Hematopoietic multipotent progenitor cell treated with erythropoietin and hydrocortisone succinate and interleukin-3 and kit ligand, for 15 days (in vitro differentiated cells): Measurements from ENCODE around the gene ACTR3.
"Not testable (repeated sequence)": the region's sequence is repeated elsewhere in the genome, so short reads cannot be mapped to it uniquely, and the experiment has no call there.

ENCODE experiments used
- DNase-seq: peaks from one replicate; pipeline ENCODE4 v3.0.0-alpha.2; 2015; ENCODE audit warnings: low spot score

The ACTR3 gene

DNA sequence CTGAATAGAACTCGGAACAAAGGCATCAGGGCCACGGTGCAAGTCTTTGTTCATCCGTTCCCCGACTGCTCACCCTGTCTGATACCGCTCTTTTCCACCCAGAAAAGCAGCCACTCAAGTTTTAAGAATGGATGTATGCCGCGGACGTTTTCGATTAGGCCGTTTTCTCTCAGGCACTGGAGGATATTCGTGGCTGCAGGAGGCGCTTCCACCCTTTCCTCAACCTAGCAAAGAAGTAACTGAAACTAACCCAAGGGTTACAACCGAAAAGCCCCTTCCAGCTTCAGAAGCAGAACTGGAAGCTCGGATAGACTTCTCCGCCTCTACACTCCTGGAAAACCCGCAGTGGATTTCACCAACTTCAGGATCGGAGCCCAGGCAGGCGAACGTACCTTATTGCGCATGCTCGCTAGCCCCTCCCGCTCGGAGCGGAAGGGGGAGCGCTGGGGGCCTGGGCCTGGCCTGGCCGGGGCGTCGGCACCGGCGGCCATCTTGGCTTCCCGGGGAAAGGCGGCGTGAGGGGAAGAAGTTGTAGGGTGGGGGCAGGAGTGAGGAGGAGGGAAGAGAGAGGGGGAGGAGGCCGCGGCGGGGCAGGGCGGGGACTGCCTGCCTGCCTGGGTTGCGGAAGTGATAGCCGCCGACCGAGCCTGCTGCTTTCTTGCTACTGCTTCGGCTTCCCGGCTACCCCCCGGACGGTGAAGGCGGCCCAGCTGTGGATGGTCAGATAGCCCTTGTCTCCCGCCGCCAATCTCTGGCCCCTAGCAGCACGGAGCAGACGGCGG is at the start of gene ACTR3:
TSS of gene ACTR3 (plus strand) at position 619 of the 782 bp plus-strand sequence. CDS start 191 bp downstream, outside the sequence.
- peak; percentile 99 for DNase-seq

GRCh38 chr2:113840518-113840917 is 49.4 kb upstream of the ACTR3 start:
- DNase-seq = no peak

- no peak for DNase-seq
Observed at GRCh38 chr2:113842919-113843736, 46.8 kb upstream of the ACTR3 start.

DNA sequence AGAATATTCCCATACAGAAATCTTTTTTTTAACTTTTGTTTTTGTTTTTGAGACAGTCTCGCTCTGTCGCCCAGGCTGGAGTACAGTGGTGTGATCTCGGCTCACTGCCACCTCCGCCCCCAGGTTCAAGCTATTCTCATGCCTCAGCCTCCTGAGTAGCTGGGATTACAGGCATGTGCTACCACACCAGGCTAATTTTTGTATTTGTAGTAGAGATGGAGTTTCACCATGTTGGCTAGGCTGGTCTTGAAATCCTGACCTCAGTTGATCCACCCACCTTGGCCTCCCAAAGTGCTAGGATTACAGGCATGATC is 46.2 kb upstream of the ACTR3 start:
- DNase-seq = not testable (repeated sequence)

GRCh38 chr2:113845261-113845660 is 44.6 kb upstream of the ACTR3 start:
- DNase-seq = no peak

DNA sequence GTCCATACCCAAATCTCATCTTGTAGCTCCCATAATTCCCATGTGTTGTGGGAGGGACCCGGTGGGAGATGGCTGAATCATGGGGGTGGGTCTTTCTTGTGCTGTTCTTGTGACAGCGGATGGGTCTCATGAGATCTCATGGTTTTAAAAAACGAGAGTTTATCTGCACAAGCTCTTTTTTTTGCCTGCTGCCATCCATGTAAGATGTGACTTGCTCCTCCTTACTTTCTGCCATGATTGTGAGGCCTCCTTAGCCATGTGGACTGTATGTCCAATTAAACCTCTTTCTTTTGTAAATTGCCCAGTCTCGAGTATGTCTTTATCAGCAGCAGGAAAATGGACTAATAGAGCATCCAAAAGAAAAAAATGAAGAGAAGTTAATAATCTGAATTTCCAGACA is 44.1 kb upstream of the ACTR3 start:
- DNase-seq = not testable (repeated sequence)

DNA sequence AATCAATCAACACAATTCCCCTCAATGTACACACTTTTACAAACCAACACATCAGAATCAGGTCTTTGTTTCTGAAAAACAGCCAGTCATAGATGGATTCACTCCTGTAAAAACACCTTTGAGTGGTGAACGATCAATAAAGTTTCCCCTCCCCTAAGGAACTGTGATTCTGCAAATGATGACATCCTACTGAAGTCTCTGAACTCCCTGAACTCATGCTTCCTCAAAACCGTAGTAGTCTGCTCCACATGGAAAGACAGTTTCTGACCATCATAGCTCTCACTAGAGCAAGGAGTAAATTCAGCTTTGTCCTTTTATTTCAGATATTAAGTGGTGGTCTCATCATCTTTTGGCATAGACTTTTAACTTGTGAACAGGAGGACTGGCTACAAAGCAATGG is 43.5 kb upstream of the ACTR3 start:
- no peak for DNase-seq

DNA sequence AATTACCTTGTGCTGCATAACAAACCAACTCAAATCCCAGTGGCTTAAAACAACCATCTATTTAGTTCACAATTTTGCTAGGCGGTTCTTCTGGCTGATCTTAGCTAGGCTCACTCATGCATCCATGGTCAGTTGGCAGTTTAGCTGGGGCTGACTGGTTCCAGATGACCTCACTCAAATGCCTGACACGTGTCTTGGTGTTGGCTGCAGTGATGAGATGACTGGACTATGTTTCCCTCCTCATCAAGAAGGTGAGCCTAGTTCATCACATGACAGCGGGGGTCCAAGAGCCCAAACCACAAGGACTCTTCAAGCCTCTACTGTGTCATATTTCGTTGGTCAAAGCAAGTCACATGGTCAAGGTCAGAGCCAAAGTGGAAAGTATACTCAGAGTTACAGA is 42.7 kb upstream of the ACTR3 start:
- no peak for DNase-seq

- no peak for DNase-seq
Observed at GRCh38 chr2:113848758-113849415, 41.0 kb upstream of the ACTR3 start.

DNA sequence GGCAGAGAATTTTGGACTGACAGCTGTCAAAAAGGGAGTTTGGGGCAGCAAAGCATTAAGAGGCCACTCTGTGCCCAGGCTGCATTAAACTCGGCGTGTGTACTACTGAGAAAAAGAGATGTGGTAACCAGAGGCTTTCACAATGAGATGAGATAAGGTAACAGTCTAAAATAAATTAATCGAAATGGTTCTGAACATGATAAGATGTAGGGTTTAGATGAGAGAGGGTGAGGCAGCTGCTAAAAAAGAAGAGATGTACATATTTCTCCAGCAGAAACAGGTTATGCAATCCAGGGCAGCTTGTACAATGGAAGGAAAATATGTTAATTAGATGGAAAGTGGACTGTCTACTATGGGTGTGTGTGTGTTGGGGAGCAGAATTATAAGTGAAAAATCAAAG is 39.2 kb upstream of the ACTR3 start:
- DNase-seq = no peak

DNA sequence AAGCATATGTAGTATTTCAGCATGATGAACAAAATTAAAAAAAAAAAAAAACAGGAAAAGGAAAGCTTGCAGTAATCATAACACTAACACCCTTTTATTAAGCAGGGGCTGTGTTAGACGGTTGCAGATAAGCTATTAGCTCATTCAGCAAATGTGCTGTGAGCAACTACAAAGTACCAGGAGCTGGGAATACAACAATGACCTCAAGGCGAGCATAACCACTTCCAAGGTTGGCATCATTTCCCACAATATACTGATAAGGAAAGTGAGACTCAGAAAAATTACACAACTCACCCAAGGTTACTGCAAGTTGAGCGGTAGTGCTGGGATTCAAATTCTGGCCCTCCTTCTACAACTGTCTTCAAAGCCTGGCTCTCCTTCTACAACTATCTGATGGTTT is 38.2 kb upstream of the ACTR3 start:
- no peak for DNase-seq

DNA sequence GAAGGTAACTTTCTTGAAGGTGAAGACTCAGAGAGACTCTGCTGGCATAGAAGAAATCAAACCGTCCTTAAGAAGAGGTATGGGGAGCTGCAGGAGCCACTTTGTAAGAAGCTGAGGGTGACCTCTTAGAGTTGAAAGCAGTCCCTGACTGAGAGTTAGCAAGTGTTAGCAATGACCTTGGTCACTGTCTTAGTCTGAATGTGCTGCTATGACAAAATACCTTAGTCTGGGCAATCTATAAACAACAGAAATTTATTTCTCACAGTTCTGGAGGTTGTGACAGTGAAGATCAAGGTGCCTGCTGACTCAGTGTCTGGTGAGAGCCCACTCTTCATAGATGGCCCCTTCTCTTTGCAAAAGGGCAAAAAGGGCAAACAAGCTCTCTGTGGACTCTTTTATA is 35.7 kb upstream of the ACTR3 start:
- no peak for DNase-seq

GRCh38 chr2:113854970-113855740 is 34.7 kb upstream of the ACTR3 start:
- DNase-seq = no peak

DNA sequence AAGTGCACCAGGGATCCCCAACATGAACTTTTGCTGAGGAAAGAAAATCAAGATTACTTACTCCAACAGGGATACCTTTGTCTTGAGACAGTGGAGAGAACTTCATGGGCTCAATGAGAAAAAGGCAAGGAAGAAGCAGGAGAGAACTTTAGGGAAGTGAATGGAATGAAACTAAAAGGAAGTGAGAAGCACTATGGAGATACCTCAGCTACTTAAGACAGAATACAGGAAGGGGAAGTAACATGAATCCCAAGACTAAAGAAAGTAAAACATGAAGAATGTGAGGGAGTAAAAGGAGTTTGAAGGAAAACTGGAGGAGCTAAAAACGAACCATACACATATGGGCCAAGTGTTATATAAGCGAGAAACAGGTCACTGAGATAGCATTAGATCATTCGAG is 32.4 kb upstream of the ACTR3 start:
- DNase-seq = no peak

DNA sequence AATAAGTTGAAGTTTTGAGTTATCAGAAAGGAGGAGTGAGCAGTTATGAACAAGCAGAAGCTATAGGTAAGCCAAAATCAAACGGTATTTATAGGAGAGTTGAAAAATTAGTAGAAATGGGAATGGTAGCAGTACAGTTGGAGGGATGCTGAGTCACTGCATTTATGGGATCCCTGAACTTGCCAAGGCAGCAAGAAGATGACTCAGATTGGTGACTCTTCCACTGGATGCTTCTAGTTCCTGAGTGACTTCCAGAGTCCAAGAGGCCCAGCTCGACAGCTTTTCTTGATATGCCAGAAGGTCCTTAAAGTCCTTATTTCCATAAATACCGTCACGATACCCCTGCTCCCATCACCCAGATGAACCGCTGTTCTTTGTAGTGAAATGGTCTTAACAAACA is 31.1 kb upstream of the ACTR3 start:
- DNase-seq = no peak

- no peak for DNase-seq
Observed at GRCh38 chr2:113861740-113862139, 28.1 kb upstream of the ACTR3 start.

- DNase-seq = no peak
Observed at GRCh38 chr2:113863144-113863543, 26.7 kb upstream of the ACTR3 start.

DNA sequence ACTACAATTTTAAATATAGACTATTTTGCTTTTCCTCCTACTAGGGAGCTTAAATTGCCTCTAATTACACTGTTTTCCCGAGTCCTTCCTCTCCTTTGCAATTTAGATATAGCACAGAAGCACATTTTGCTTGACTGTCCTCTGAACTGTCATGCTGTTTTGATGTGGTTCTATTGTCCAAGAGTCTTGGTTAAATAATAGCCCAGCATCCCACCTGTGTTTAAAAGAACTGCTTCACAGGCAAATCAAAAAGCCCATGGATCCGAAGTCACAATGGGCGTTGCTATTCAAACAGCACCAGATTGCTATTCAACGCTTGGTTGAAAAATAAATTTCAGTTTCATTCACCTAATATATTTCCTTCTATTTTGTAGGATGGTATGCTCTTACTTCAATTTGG is 22.3 kb upstream of the ACTR3 start:
- no peak for DNase-seq

DNA sequence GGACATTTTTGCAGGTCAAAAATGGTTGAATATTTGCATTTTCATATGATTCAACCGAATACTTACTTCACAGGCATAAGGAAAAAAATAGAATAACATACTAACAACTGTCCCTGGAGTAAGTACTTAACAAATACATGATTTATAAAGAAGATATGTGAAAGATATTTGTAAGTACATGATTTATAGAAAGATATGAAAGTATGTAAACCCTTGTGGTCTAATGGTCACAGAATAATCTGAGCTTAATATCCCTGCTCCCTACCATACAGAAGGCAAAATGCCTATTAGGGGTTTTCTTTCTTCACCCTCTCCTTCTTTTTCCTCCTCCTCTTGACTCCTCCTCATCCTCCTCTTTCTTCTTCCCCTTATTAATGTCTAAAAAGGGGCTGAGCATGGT is 20.6 kb upstream of the ACTR3 start:
- no peak for DNase-seq

DNA sequence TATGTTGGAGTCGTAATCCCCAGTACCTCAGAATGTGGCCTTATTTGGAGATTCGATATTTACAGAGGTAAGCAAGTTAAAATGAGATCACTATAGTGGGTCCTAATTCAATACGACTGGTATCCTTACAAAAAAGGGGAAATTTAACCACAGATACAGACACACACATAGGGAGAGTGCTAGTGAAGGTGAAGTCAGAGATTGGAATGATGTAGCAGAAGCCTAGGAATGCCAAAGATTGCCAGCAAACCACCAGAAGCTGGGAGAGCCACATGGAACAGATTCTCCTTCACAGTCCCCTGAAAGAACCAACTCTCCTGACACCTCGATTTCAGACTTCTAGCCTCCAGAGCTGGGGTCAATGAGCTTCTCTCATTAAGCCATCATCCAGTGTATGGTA is 17.7 kb upstream of the ACTR3 start:
- DNase-seq = no peak

- no peak for DNase-seq
Observed at GRCh38 chr2:113873867-113874266, 16.0 kb upstream of the ACTR3 start.

DNA sequence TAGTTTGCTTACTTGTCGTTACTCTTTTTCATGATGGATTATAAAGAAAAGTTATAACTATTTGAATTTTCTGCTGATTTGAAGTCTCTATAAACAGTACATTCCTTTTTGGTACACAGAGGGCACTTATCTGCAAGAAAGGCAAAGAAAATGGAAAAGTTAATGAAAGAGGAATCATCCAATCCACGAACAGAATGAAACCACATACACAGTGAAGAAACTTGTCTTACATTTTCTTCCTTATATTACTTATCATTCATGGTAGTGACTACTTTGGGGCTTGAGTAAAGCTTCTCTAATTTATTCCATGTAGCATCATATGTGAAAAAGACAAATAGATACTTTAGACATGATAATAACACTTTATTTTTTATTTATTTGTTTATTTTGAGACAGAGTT is 14.8 kb upstream of the ACTR3 start:
- no peak for DNase-seq
